Measurements from ENCODE around the gene DTHD1.

DTHD1 gene

DNA sequence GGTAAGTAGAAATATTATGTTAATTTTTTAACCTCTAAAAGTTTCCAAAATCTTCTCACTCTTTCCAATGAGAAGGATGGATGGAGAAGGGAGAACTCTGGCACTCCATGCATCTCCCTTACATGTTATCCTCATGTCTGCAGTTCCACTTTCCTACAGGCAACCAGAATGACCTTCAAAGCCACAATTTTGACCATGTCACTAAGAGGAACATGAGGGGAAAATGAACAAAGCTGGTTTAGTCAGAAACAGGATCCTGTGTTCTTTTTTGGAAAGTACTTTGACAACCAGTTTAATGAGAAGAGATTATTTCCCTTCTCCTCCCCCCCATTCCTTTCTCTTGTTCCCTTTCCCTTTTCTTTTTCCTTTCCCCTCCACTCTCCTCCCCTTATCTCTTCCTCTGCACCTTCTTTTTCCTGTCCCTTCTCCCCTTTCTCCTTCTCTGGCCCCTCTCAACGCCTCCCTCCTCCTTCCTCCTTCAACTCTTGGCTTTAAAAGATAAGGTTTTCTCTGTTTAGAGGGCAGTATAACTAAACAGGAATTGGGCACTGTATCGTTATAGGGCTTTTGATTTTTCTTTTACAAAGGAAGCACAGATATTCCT, 42.5 kb downstream of the DTHD1 start:
- no peaks in the 10 kb centered on the region for H3F3A ChIP-seq (ENCODE audit: low read depth)
- H3K4me1 ChIP-seq (ENCODE audit: insufficient read depth, low read length, poor library complexity, severe bottlenecking) = peaks cover 64% of the 10 kb centered on the region
- H3K36me3 ChIP-seq (ENCODE audit: insufficient read depth, low read length) = no peaks in the 10 kb centered on the region
- no peaks in the 10 kb centered on the region for H3K9me2 ChIP-seq (replicated peaks; ENCODE audit: low read depth, low read length)
- H3K9me3 ChIP-seq (ENCODE audit: insufficient read depth, low read depth, low read length) = no peaks in the 10 kb centered on the region
- TF ChIP-seq CTCF (conservative IDR thresholded peaks at IDR 0.05; ENCODE audit: low read length) (no peak), EZH2phosphoT487 (IDR thresholded peaks at IDR 0.05; ENCODE audit: borderline replicate concordance) (no peak)
- H3K4me3 ChIP-seq (ENCODE audit: low read length, poor library complexity, severe bottlenecking) = no peak overlapping the region
- H3K9ac ChIP-seq (ENCODE audit: low read depth, low read length, poor library complexity, severe bottlenecking) = peak overlapping the region; percentile 28
- H4K20me1 ChIP-seq (ENCODE audit: insufficient read depth, low read length, poor library complexity, severe bottlenecking) = no peaks in the 10 kb centered on the region
- no peaks in the 10 kb centered on the region for H3K79me2 ChIP-seq (ENCODE audit: insufficient read depth, low read length)
- H2AFZ ChIP-seq (ENCODE audit: low read length) = no peak overlapping the region
- peak overlapping the region; percentile 58 for H3K4me2 ChIP-seq (ENCODE audit: low read depth, low read length, poor library complexity, severe bottlenecking)
- H3K27me3 ChIP-seq (ENCODE audit: insufficient read depth, low read length, poor library complexity, severe bottlenecking) = no peaks in the 10 kb centered on the region

- peaks cover 55% of the 10 kb centered on the region for H3K4me1 ChIP-seq (ENCODE audit: insufficient read depth, low read length, poor library complexity, severe bottlenecking)
- no peak overlapping the region for H3K4me2 ChIP-seq (ENCODE audit: low read depth, low read length, poor library complexity, severe bottlenecking)
Measured at GRCh38 chr4:36324808-36325207, 43.4 kb downstream of the DTHD1 start.

DNA sequence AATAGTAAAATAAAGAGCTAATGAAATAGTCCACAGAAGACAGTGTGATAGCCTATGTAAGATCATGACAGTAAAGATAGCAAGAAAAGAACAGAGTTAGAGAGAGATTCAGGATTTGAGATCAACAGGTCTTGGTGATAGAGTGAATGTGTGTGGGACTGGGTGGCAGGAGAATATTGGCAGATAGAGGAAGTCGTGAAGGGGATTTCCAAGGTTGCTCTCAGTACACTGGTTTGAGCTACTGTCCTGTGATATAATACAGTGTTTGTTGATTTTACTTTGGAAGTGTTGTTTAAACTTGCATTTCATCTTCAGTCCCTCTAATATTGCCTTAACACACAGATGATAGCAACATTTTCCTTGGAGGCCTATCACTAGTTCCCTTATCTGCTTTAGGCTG, 44.1 kb downstream of the DTHD1 start:
- Histone ChIP-seq H3K79me2 (ENCODE audit: insufficient read depth, low read length) (no peaks in the 10 kb centered on the region), H4K20me1 (ENCODE audit: insufficient read depth, low read length, poor library complexity, severe bottlenecking) (no peaks in the 10 kb centered on the region), H3K9me2 (replicated peaks; ENCODE audit: low read depth, low read length) (no peaks in the 10 kb centered on the region), H3K36me3 (ENCODE audit: insufficient read depth, low read length) (no peaks in the 10 kb centered on the region), H3K27me3 (ENCODE audit: insufficient read depth, low read length, poor library complexity, severe bottlenecking) (no peaks in the 10 kb centered on the region), H3K4me2 (ENCODE audit: low read depth, low read length, poor library complexity, severe bottlenecking) (no peak overlapping the region), H2AFZ (ENCODE audit: low read length) (no peak overlapping the region), H3K9ac (ENCODE audit: low read depth, low read length, poor library complexity, severe bottlenecking) (no peak overlapping the region), H3K4me3 (ENCODE audit: low read length, poor library complexity, severe bottlenecking) (no peak overlapping the region), H3K9me3 (ENCODE audit: insufficient read depth, low read depth, low read length) (no peaks in the 10 kb centered on the region), H3F3A (ENCODE audit: low read depth) (no peaks in the 10 kb centered on the region), H3K4me1 (ENCODE audit: insufficient read depth, low read length, poor library complexity, severe bottlenecking) (peaks cover 49% of the 10 kb centered on the region)
- TF ChIP-seq CTCF (conservative IDR thresholded peaks at IDR 0.05; ENCODE audit: low read length) (no peak), EZH2phosphoT487 (IDR thresholded peaks at IDR 0.05; ENCODE audit: borderline replicate concordance) (no peak)

More at GRCh38 chr4:36324808-36325207, 43.4 kb downstream of the DTHD1 start:
- H3F3A ChIP-seq (ENCODE audit: low read depth) = no peaks in the 10 kb centered on the region
- no peaks in the 10 kb centered on the region for H3K79me2 ChIP-seq (ENCODE audit: insufficient read depth, low read length)
- no peaks in the 10 kb centered on the region for H4K20me1 ChIP-seq (ENCODE audit: insufficient read depth, low read length, poor library complexity, severe bottlenecking)
- H3K9me2 ChIP-seq (replicated peaks; ENCODE audit: low read depth, low read length) = no peaks in the 10 kb centered on the region
- no peak overlapping the region for H2AFZ ChIP-seq (ENCODE audit: low read length)
- no peak overlapping the region for H3K9ac ChIP-seq (ENCODE audit: low read depth, low read length, poor library complexity, severe bottlenecking)
- no peaks in the 10 kb centered on the region for H3K27me3 ChIP-seq (ENCODE audit: insufficient read depth, low read length, poor library complexity, severe bottlenecking)
- H3K9me3 ChIP-seq (ENCODE audit: insufficient read depth, low read depth, low read length) = no peaks in the 10 kb centered on the region
- TF ChIP-seq EZH2phosphoT487 (IDR thresholded peaks at IDR 0.05; ENCODE audit: borderline replicate concordance) (no peak), CTCF (conservative IDR thresholded peaks at IDR 0.05; ENCODE audit: low read length) (no peak)
- H3K4me3 ChIP-seq (ENCODE audit: low read length, poor library complexity, severe bottlenecking) = no peak overlapping the region
- no peaks in the 10 kb centered on the region for H3K36me3 ChIP-seq (ENCODE audit: insufficient read depth, low read length)

All from Loucy (cell line).